Esophagus squamous epithelium (tissue), 5 donors: ENCODE measurements around the gene NSFL1C. TPM values are rescaled to one million over a fixed set of nuclear protein-coding genes. Genes with fewer than 3 reads are reported as not detected.

Experiments
- DNase-seq: peaks from one replicate; lab custom pipeline; 2025; lab: John Stamatoyannopoulos, UW
- H3K27ac ChIP-seq, 4 donors: fragments of 200-600 bp; sonication (generic); one replicate each; pipeline ENCODE4 v1.5.1; 2016 to 2019; ENCODE audit warnings: mild to moderate bottlenecking in 1 of 4
- H3K27me3 ChIP-seq, 4 donors: fragments of 200-600 bp; sonication (generic); 1 replicate in 3 of 4; 2 replicates in 1 of 4; pipeline versions ENCODE4 v1.5.1 to v1.6.0; 2017 to 2021; ENCODE audit warnings: antibody characterized with exemption in 1 of 4
- H3K36me3 ChIP-seq, 3 donors: fragments of 200-600 bp; sonication (generic); one replicate each; pipeline ENCODE4 v1.5.1; 2016 to 2019
- H3K4me1 ChIP-seq, 3 donors: fragments of 200-600 bp; sonication (generic); one replicate each; pipeline ENCODE4 v1.5.1; 2017 to 2019
- H3K4me3 ChIP-seq, 4 donors: fragments of 200-600 bp; sonication (generic); 1 replicate in 3 of 4; 2 replicates in 1 of 4; pipeline ENCODE4 v1.5.1; 2016 to 2019; ENCODE audit warnings: mild to moderate bottlenecking in 2 of 4, moderate library complexity in 1 of 4
- H3K9me3 ChIP-seq, 3 donors: fragments of 200-600 bp; sonication (generic); one replicate each; pipeline ENCODE4 v1.5.1; 2016 to 2019
- POLR2A ChIP-seq, 4 donors: fragments of 450-650 bp; IDR thresholded peaks; one replicate each; pipeline ENCODE4 v1.6.1; 2017; ENCODE audit warnings: antibody characterized with exemption in 4 of 4, mild to moderate bottlenecking in 4 of 4, moderate library complexity in 3 of 4
- WGBS, 2 donors: methylation state at CpG; one replicate each; pipeline ENCODE4 v1.1.5; 2018; 5-methylcytosine and 5-hydroxymethylcytosine counted together
- intact Hi-C: fragments of 100-400 bp; cut with DNase I; formaldehyde crosslinking; loops from one replicate; pipeline ENCODE4 v1.15.0; 2022
- total RNA-seq, 4 donors: library from RNA; depleted of rRNA; stranded (reverse); fragments of >200 nt; gene quantifications; one replicate each; pipeline ENCODE4 v1.1.0, GENCODE V29; 2016
- TF ChIP-seq, protein P1 (sequence below), 6 experiments: fragments of 450-650 bp in 4 of 6; fragments of 200-600 bp in 2 of 6; sonication (generic) in 2 of 6; IDR thresholded peaks; one replicate each; pipeline ENCODE4 v1.5.1; 2016 to 2019; ENCODE audit warnings: antibody characterized with exemption in 6 of 6, mild to moderate bottlenecking in 4 of 6, moderate library complexity in 4 of 6
- donor health status: DM: yes; HTN: yes; CAD: no.

Gene NSFL1C
- total RNA-seq, 4 donors from 2014 or later, result 41.5 to 65.6 (median 59.3) TPM

DNA sequence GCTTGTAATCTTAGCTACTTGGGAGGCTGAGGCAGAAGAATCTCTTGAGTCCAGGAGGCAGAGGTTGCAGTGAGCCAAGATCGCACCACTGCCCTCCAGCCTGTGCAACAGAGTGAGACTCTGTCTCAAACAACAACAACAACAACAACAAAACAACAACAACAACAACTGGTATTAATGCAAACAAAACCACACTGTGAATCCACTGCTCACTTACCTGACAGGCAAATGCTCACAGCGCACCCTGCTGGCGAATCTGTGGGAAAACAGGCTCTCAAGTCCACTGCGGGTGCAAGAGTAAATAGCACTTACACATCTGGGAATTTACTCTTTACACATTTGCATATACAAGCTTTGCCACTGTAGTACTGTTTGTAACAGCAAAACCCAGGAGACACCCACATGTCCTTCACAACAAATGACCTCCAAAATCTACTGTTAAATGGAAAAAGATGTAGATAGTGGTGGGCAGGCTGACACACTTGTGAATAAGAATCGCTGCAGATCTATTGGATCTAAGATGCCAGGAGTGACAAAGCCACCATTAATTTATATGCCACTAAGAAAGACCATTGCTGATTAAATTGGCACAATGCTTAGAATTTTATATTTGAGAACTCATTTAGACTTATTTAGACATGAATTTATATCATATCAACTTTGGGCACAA lies 29.3 kb downstream of the NSFL1C start:
- TF ChIP-seq, protein P1, sequence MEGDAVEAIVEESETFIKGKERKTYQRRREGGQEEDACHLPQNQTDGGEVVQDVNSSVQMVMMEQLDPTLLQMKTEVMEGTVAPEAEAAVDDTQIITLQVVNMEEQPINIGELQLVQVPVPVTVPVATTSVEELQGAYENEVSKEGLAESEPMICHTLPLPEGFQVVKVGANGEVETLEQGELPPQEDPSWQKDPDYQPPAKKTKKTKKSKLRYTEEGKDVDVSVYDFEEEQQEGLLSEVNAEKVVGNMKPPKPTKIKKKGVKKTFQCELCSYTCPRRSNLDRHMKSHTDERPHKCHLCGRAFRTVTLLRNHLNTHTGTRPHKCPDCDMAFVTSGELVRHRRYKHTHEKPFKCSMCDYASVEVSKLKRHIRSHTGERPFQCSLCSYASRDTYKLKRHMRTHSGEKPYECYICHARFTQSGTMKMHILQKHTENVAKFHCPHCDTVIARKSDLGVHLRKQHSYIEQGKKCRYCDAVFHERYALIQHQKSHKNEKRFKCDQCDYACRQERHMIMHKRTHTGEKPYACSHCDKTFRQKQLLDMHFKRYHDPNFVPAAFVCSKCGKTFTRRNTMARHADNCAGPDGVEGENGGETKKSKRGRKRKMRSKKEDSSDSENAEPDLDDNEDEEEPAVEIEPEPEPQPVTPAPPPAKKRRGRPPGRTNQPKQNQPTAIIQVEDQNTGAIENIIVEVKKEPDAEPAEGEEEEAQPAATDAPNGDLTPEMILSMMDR (IDR thresholded peaks at IDR 0.05), result peak; percentile 65 to 88 (median 82)
- no peak for TF ChIP-seq POLR2A (IDR thresholded peaks at IDR 0.05)
- H3K9me3 ChIP-seq, result no peaks in the 10 kb centered on the region
- 38% methylated on average over 5 of the region's 5 CpGs for WGBS, 2 donors
- no peaks in the 10 kb centered on the region for H3K4me1 ChIP-seq
- peaks cover 3 to 39% (median 13%) of the 10 kb centered on the region in 3 donors for H3K36me3 ChIP-seq
- H3K4me3 ChIP-seq, result no peak overlapping the region
- intact Hi-C loops, result no loop called here
- H3K27me3 ChIP-seq, result no peaks in the 10 kb centered on the region
- DNase-seq, result peak; percentile 19
- no peak overlapping the region for H3K27ac ChIP-seq

DNA sequence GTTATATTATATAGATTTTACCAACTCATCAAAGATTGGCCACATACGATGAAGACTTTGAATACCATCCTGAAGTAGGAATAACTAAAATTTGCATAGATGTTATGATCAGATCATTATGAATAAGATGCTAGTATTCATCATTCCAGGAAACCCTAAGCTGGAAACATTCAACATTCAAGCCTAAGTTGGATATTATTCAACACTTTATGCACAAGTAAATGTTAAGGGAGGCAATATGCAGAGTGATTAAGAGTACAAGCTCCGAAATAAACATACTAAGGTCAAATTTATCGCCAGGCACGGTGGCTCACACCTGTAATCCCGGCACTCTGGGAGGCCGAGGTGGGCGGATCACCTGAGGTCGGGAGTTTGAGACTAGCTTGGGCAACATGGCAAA lies 30.4 kb downstream of the NSFL1C start:
- TF ChIP-seq POLR2A (IDR thresholded peaks at IDR 0.05), result no peak
- TF ChIP-seq, protein P1 (IDR thresholded peaks at IDR 0.05), result no peak
- Histone ChIP-seq H3K9me3 (no peaks in the 10 kb centered on the region), H3K27ac (no peak overlapping the region), H3K27me3 (no peaks in the 10 kb centered on the region), H3K4me3 (no peak overlapping the region), H3K36me3 (peaks cover 0 to 28% (median 2%) of the 10 kb centered on the region in 3 donors), H3K4me1 (no peaks in the 10 kb centered on the region)
- no peak for DNase-seq
- WGBS, 2 donors, result 83 to 90% methylated on average over 8 of the region's 8 CpGs
- intact Hi-C loops, result no loop called here

DNA sequence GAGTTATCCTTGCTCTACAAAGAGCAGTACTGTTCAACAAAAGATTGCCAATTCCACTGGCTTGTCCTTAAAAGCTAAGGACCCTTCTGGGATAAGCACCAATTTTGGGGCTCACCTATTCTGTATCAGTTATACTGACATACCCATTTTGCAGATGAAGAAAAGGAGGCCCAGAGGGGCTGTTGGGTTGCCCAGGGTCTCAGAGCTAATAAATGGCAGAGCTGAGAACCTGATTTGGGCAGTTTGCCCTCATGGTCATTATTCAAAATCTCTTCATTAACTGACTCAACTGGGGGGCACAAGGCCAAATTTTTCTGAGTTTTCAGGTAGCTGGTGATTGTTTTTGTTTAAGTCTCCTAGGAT lies 31.3 kb downstream of the NSFL1C start:
- no peak for DNase-seq
- no peak overlapping the region for H3K27ac ChIP-seq
- H3K4me3 ChIP-seq, result no peak overlapping the region
- no peaks in the 10 kb centered on the region for H3K4me1 ChIP-seq
- TF ChIP-seq, protein P1 (IDR thresholded peaks at IDR 0.05), result no peak
- TF ChIP-seq POLR2A (IDR thresholded peaks at IDR 0.05), result no peak
- H3K36me3 ChIP-seq, result peaks cover 0 to 18% (median 0%) of the 10 kb centered on the region in 3 donors
- no peaks in the 10 kb centered on the region for H3K27me3 ChIP-seq
- H3K9me3 ChIP-seq, result no peaks in the 10 kb centered on the region
- intact Hi-C loops, result no loop called here

DNA sequence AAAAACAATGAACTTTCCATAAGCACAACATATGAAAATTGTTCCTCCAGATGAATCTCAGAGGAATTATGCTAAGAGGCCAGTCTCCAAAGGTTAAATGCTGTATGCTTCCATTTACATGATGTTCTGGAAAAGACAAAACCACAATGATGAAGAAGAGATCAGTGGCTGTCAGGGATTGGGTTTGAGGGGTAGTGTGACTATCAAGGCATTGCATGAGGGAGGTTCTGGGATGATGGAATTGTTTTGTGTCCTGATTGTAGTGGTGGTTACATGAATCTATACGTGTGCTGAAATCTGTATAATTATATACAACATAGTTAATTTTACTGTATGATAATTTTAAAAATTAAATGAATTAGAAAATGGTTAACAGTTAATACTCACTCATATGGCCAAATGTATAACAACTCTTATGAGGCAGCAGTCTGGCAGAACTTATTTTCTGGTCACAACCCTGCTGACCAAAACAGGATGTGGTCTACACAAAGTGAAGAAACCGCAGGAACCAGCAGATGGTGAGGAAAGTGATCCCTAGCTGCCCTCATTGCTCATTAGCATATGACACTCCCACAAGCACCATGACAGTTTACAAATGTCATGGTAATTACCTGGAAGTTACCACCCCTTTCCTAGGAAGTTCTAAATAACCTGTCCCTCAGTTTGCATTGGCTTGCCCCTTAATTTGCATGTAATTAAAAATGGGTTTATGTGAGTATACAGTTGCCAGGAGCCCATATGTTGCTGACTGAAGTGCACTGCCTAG lies 31.9 kb downstream of the NSFL1C start:
- peak; percentile 12 for DNase-seq
- Histone ChIP-seq H3K27me3 (no peaks in the 10 kb centered on the region), H3K36me3 (peaks cover 0 to 13% (median 0%) of the 10 kb centered on the region in 3 donors), H3K4me1 (no peaks in the 10 kb centered on the region), H3K4me3 (no peak overlapping the region), H3K27ac (no peak overlapping the region), H3K9me3 (no peaks in the 10 kb centered on the region)
- no peak for TF ChIP-seq POLR2A (IDR thresholded peaks at IDR 0.05)
- TF ChIP-seq, protein P1 (IDR thresholded peaks at IDR 0.05), result no peak
- intact Hi-C loops, result no loop called here
- 54 to 67% methylated on average over 2 of the region's 2 CpGs for WGBS, 2 donors

DNA sequence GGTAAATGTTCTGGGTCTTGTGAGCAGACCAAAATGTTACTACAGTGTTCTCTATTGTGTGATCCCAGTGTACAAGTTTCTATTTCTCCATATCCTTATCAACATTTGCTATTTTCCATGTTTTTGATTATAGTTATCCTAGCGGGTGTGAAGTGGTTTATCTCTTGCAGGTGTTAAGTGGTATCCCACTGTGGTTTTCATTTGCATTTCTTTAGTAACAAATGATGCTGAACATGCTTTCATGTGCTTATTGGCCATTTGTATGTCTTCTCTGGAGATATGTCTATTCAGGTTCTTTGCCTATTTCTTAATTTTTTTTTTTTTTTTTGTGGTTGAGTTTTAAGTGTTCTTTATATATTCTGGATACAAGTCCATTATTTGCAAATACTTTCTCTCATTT lies 35.5 kb downstream of the NSFL1C start:
- intact Hi-C loops, result no loop called here

More for the DNA sequence above, 35.5 kb downstream of the NSFL1C start:
- Histone ChIP-seq H3K4me1 (no peaks in the 10 kb centered on the region), H3K27ac (no peak overlapping the region), H3K27me3 (no peaks in the 10 kb centered on the region), H3K9me3 (no peaks in the 10 kb centered on the region), H3K36me3 (peaks cover 0 to 7% (median 0%) of the 10 kb centered on the region in 3 donors), H3K4me3 (no peak overlapping the region)
- no peak for DNase-seq
- WGBS, 2 donors, result 40 to 43% methylated on average over 1 of the region's 1 CpG
- no peak for TF ChIP-seq POLR2A (IDR thresholded peaks at IDR 0.05)
- TF ChIP-seq, protein P1 (IDR thresholded peaks at IDR 0.05), result no peak
